ENCODE measurements around the gene TM9SF4. TPM values are rescaled to one million over a fixed set of nuclear protein-coding genes. Genes with fewer than 3 reads are reported as not detected.

TM9SF4 gene
- total and polyA plus RNA-seq, 2 of the 8 experiments (the other 6 are each of a cell fraction or from before 2014, with no cell fraction given), result 38.4 to 68.7 TPM

- Histone ChIP-seq H4K91ac (replicated peaks; ENCODE audit: insufficient read length, low read length) (no peak overlapping the region), H3K36me3 (ENCODE audit: control insufficient read depth in 2 of 4, insufficient read depth in 4 of 4, low read length in 3 of 4) (peaks cover 0 to 4% (median 0%) of the 10 kb centered on the region in 4 experiments; a peak in 2 of 8 replicates), H4K20me1 (replicated peaks in 1 of 2; ENCODE audit: control insufficient read depth in 1 of 2, insufficient read depth in 2 of 2, low read length in 2 of 2) (peaks cover 4 to 18% of the 10 kb centered on the region in 2 experiments), H3K9me3 (ENCODE audit: insufficient read depth in 2 of 2, low read depth in 1 of 2, low read length in 1 of 2) (no peaks in the 10 kb centered on the region), H3K79me2 (ENCODE audit: control insufficient read depth in 1 of 2, insufficient read depth in 2 of 2, low read length in 2 of 2) (peaks cover 0 to 65% of the 10 kb centered on the region in 2 experiments; a peak in 3 of 4 replicates), H3K23ac (ENCODE audit: insufficient read length) (no peak overlapping the region), H3K14ac (ENCODE audit: insufficient read length) (no peak overlapping the region), H2BK12ac (ENCODE audit: low read depth, low read length) (no peak overlapping the region), H2AFZ (ENCODE audit: low read length) (no peak overlapping the region), H3K23me2 (ENCODE audit: low read depth, low read length) (peaks cover 5% of the 10 kb centered on the region), H4K8ac (ENCODE audit: extremely low read depth, insufficient read depth, low read length) (no peak overlapping the region), H3K18ac (ENCODE audit: extremely low read depth, low read length) (no peak overlapping the region), H3K4ac (replicated peaks; ENCODE audit: insufficient read length, low read depth, low read length) (no peak overlapping the region), H3K27ac (ENCODE audit: low read depth, low read length) (no peak overlapping the region), H3K9ac (replicated peaks in 1 of 4; ENCODE audit: extremely low read depth in 1 of 4, low read depth in 3 of 4, low read length in 3 of 4) (no peak overlapping the region), H3K56ac (replicated peaks; ENCODE audit: insufficient read length, low read depth, low read length) (no peak overlapping the region), H3K79me1 (ENCODE audit: low read depth, low read length) (peaks cover 14% of the 10 kb centered on the region), H2BK120ac (replicated peaks; ENCODE audit: low read depth, low read length) (no peak overlapping the region), H3K4me3 (ENCODE audit: extremely low read depth in 1 of 4, insufficient read depth in 2 of 4, low read depth in 3 of 4, low read length in 4 of 4) (no peak overlapping the region), H2BK15ac (ENCODE audit: low read length) (no peak overlapping the region), H2BK20ac (ENCODE audit: low read length) (no peak overlapping the region), H4K5ac (ENCODE audit: insufficient read length, low read depth, low read length) (no peak overlapping the region), H2BK5ac (ENCODE audit: low read depth, low read length) (no peak overlapping the region), H3K4me2 (ENCODE audit: insufficient read depth in 1 of 2, low read depth in 2 of 2, low read length in 2 of 2) (no peak overlapping the region), H2AK5ac (ENCODE audit: low read depth, low read length) (no peak overlapping the region), H3K4me1 (replicated peaks in 1 of 4; ENCODE audit: control insufficient read depth in 3 of 4, insufficient read depth in 4 of 4, low read length in 3 of 4) (peaks cover 2 to 6% (median 4%) of the 10 kb centered on the region in 4 experiments; a peak in 6 of 7 replicates), H3K27me3 (replicated peaks in 1 of 4; ENCODE audit: control insufficient read depth in 3 of 4, extremely low read depth in 1 of 4, insufficient read depth in 3 of 4, low read length in 3 of 4) (no peaks in the 10 kb centered on the region)
- no peak for DNase-seq (ENCODE audit: low read depth in 1 of 2, low spot score in 2 of 2)
- no peak for FAIRE-seq
- 95% methylated on average over 3 of the region's 3 CpGs; no CpG with 5 or more reads in 1 of the 2 experiments for WGBS, 2 experiments (ENCODE audit: extremely low coverage in 1 of 2, insufficient coverage in 1 of 2, insufficient read length in 1 of 2, insufficient replicate concordance in 2 of 2, low coverage in 1 of 2, low lambda C conversion rate in 2 of 2, missing lambda C conversion rate in 1 of 2)
- POLR2A ChIA-PET (ENCODE audit: partially characterized antibody), result interaction anchor here (0.6 to 2.3 kb wide), 2 partner anchors 14 to 60 kb away, joined by 3 to 5 read pairs; no protein-coding TSS in a partner anchor
- TF ChIP-seq POLR2A (IDR thresholded peaks at IDR 0.05; ENCODE audit: control extremely low read depth in 1 of 2, low read depth in 2 of 2, low read length in 2 of 2) (peak in 1 of 2 experiments; percentile 33; a peak in 1 of 3 replicates), RAD21 (IDR thresholded peaks at IDR 0.05 in 1 of 2, conservative IDR thresholded peaks at IDR 0.05 in 1 of 2; ENCODE audit: low read depth in 2 of 2, low read length in 2 of 2) (no peak)
- CTCF ChIA-PET (ENCODE audit: partially characterized antibody), result interaction anchor here (1.0 to 2.4 kb wide), 3 partner anchors 11 to 176 kb away, joined by 3 to 6 read pairs (median 3); no protein-coding TSS in a partner anchor
Observed at GRCh38 chr20:32111753-32112152, 2.2 kb downstream of the TM9SF4 start.

All from H1 (cell line).